ENCODE data around the gene SCMH1. TPM values are rescaled to one million over a fixed set of nuclear protein-coding genes. Genes with fewer than 3 reads are reported as not detected.

Gene SCMH1
- total RNA-seq, 1 experiment from 2014 or later: 42.7 TPM

DNA sequence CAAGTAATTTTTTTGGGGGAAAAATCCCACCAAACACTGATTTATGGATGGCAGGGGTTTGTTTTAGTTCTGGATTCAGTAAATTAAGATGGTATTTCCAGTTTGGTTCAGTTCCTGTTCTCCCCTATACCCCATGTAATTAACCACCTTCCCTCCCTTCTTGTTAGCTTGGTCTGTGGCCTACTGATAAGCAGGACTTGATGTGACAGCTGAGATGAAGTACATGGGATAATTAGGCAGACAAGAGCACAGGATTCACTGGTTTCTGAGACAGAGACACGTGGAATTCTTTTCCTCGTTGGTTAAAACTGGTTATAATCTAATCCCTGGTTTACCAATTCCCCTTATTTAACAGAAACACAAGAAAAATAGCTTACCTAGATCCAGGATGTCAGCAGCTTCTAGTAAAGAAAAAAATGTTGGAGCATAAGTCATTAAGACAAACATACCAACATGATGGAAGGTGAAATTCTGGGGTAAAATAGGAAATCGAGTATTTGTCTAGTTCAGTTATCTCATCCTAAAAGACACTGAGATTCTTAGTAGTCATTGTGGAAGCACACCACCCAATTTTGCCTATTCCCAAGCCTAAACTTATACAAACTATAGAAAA, 81.5 kb downstream of the SCMH1 start:
- ATAC-seq (no peak), DNase-seq (ENCODE audit: low read depth, low spot score) (no peak)
- POLR2A ChIA-PET: no interaction called here
- H3K27ac ChIP-seq (ENCODE audit: low read length): no peak overlapping the region
- CTCF ChIA-PET: no interaction called here
- in situ Hi-C loops (cut with HindIII; ENCODE audit: low pct_unique_long_range_greater_than_20kb, low sequenced_read_pairs) (no loop called here), intact Hi-C loops (cut with micrococcal nuclease; ENCODE audit: unreplicated experiment) (no loop called here)
- no TSS peak for BruUV-seq (replicated peaks)
- H3K4me3 ChIP-seq (ENCODE audit: low read depth in 2 of 2, low read length in 2 of 2): no peak overlapping the region
- H3K27me3 ChIP-seq (ENCODE audit: control insufficient read depth, insufficient read depth, low read length): no peaks in the 10 kb centered on the region
- no peaks in the 10 kb centered on the region for H3K4me1 ChIP-seq (ENCODE audit: control insufficient read depth, insufficient read depth, low read length)
- TF ChIP-seq TCF7L2 (IDR thresholded peaks at IDR 0.05; ENCODE audit: low read depth, low read length): no peak
- TF ChIP-seq SIN3A (IDR thresholded peaks at IDR 0.05; ENCODE audit: borderline replicate concordance, insufficient read depth, low read depth, low read length): no peak
- TF ChIP-seq, protein P1, sequence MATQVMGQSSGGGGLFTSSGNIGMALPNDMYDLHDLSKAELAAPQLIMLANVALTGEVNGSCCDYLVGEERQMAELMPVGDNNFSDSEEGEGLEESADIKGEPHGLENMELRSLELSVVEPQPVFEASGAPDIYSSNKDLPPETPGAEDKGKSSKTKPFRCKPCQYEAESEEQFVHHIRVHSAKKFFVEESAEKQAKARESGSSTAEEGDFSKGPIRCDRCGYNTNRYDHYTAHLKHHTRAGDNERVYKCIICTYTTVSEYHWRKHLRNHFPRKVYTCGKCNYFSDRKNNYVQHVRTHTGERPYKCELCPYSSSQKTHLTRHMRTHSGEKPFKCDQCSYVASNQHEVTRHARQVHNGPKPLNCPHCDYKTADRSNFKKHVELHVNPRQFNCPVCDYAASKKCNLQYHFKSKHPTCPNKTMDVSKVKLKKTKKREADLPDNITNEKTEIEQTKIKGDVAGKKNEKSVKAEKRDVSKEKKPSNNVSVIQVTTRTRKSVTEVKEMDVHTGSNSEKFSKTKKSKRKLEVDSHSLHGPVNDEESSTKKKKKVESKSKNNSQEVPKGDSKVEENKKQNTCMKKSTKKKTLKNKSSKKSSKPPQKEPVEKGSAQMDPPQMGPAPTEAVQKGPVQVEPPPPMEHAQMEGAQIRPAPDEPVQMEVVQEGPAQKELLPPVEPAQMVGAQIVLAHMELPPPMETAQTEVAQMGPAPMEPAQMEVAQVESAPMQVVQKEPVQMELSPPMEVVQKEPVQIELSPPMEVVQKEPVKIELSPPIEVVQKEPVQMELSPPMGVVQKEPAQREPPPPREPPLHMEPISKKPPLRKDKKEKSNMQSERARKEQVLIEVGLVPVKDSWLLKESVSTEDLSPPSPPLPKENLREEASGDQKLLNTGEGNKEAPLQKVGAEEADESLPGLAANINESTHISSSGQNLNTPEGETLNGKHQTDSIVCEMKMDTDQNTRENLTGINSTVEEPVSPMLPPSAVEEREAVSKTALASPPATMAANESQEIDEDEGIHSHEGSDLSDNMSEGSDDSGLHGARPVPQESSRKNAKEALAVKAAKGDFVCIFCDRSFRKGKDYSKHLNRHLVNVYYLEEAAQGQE (IDR thresholded peaks at IDR 0.05; ENCODE audit: insufficient read depth in 1 of 2, low read depth in 2 of 2, low read length in 1 of 2): no peak
- TF ChIP-seq, protein P2, sequence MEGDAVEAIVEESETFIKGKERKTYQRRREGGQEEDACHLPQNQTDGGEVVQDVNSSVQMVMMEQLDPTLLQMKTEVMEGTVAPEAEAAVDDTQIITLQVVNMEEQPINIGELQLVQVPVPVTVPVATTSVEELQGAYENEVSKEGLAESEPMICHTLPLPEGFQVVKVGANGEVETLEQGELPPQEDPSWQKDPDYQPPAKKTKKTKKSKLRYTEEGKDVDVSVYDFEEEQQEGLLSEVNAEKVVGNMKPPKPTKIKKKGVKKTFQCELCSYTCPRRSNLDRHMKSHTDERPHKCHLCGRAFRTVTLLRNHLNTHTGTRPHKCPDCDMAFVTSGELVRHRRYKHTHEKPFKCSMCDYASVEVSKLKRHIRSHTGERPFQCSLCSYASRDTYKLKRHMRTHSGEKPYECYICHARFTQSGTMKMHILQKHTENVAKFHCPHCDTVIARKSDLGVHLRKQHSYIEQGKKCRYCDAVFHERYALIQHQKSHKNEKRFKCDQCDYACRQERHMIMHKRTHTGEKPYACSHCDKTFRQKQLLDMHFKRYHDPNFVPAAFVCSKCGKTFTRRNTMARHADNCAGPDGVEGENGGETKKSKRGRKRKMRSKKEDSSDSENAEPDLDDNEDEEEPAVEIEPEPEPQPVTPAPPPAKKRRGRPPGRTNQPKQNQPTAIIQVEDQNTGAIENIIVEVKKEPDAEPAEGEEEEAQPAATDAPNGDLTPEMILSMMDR (IDR thresholded peaks at IDR 0.05): no peak
- TF ChIP-seq POLR2AphosphoS5 (IDR thresholded peaks at IDR 0.05; ENCODE audit: low read depth, low read length): no peak
- no peaks in the 10 kb centered on the region for H3K9me3 ChIP-seq (ENCODE audit: control insufficient read depth, insufficient read depth, low read depth, low read length)
- 0 out of 2 replicates have a peak, but pooled peaks cover 4% of the 10 kb centered on the region for H3K36me3 ChIP-seq (ENCODE audit: control insufficient read depth, insufficient read depth, low read length)

- intact Hi-C loops (cut with micrococcal nuclease; ENCODE audit: unreplicated experiment) (no loop called here), in situ Hi-C loops (cut with HindIII; ENCODE audit: low pct_unique_long_range_greater_than_20kb, low sequenced_read_pairs) (no loop called here)
- Histone ChIP-seq H3K4me1 (ENCODE audit: control insufficient read depth, insufficient read depth, low read length) (no peaks in the 10 kb centered on the region), H3K27me3 (ENCODE audit: control insufficient read depth, insufficient read depth, low read length) (no peaks in the 10 kb centered on the region), H3K4me3 (ENCODE audit: low read depth in 2 of 2, low read length in 2 of 2) (no peak overlapping the region), H3K27ac (ENCODE audit: low read length) (no peak overlapping the region), H3K36me3 (ENCODE audit: control insufficient read depth, insufficient read depth, low read length) (0 out of 2 replicates have a peak, but pooled peaks cover 4% of the 10 kb centered on the region), H3K9me3 (ENCODE audit: control insufficient read depth, insufficient read depth, low read depth, low read length) (no peaks in the 10 kb centered on the region)
- TF ChIP-seq SIN3A (IDR thresholded peaks at IDR 0.05; ENCODE audit: borderline replicate concordance, insufficient read depth, low read depth, low read length) (no peak), POLR2AphosphoS5 (IDR thresholded peaks at IDR 0.05; ENCODE audit: low read depth, low read length) (no peak), TCF7L2 (IDR thresholded peaks at IDR 0.05; ENCODE audit: low read depth, low read length) (no peak)
- TF ChIP-seq, protein P2 (IDR thresholded peaks at IDR 0.05): no peak
- TF ChIP-seq, protein P1 (IDR thresholded peaks at IDR 0.05; ENCODE audit: insufficient read depth in 1 of 2, low read depth in 2 of 2, low read length in 1 of 2): no peak
- ChIA-PET CTCF (no interaction called here), POLR2A (no interaction called here)
- no peak for ATAC-seq
- BruUV-seq (replicated peaks): no TSS peak
- no peak for DNase-seq (ENCODE audit: low read depth, low spot score)
Observed at GRCh38 chr1:41158966-41159365, 83.1 kb downstream of the SCMH1 start.

All from Panc1 (cell line).